ENCODE data around the gene SLC12A5.

GRCh38 chr20:45994761-45995493 is 34.1 kb upstream of the SLC12A5 start:
- TF ChIP-seq CTCF (IDR thresholded peaks at IDR 0.05) (no peak), EZH2 (IDR thresholded peaks at IDR 0.05; ENCODE audit: borderline replicate concordance, insufficient read depth, low read depth, low read length, poor library complexity, severe bottlenecking) (no peak)
